Breast epithelium (tissue), 4 donors: ENCODE results near the gene USP3. TPM values are rescaled to one million over a fixed set of nuclear protein-coding genes. Genes with fewer than 3 reads are reported as not detected.

Experiments used
- DNase-seq, 2 donors: peaks; one replicate each; pipeline ENCODE4 v3.0.0-alpha.2; 2019; ENCODE audit warnings: low spot score in 2 of 2
- H3K27ac ChIP-seq, 2 donors: fragments of 200-600 bp; sonication (generic) in 1 of 2; one replicate each; pipeline ENCODE4 v1.5.1; 2016 to 2019; ENCODE audit warnings: mild to moderate bottlenecking in 1 of 2
- H3K27me3 ChIP-seq, 2 donors: fragments of 200-600 bp; sonication (generic) in 1 of 2; one replicate each; pipeline versions ENCODE4 v1.5.1 to v1.6.0; 2017 to 2019; ENCODE audit warnings: control low read depth in 1 of 2, mild to moderate bottlenecking in 1 of 2
- H3K36me3 ChIP-seq: fragments of 200-600 bp; one replicate; pipeline ENCODE4 v1.5.1; 2019
- H3K4me1 ChIP-seq, 2 donors: fragments of 200-600 bp; sonication (generic); one replicate each; pipeline ENCODE4 v1.5.1; 2016 to 2019; ENCODE audit warnings: control low read depth in 1 of 2
- H3K4me3 ChIP-seq, 3 donors: fragments of 200-600 bp; sonication (generic); 1 replicate in 2 of 3; 2 replicates in 1 of 3; pipeline ENCODE4 v1.5.1; 2016 to 2019; ENCODE audit warnings: mild to moderate bottlenecking in 3 of 3, moderate library complexity in 2 of 3
- H3K9me3 ChIP-seq, 2 donors: fragments of 200-600 bp; sonication (generic) in 1 of 2; one replicate each; pipeline ENCODE4 v1.5.1; 2016 to 2019; ENCODE audit warnings: control low read depth in 1 of 2
- POLR2A ChIP-seq: fragments of 450-650 bp; IDR thresholded peaks from one replicate; pipeline ENCODE4 v1.6.1; 2016; ENCODE audit warnings: antibody characterized with exemption, mild to moderate bottlenecking, moderate library complexity
- POLR2AphosphoS5 ChIP-seq, 3 donors: sonication (generic); formaldehyde crosslinking; IDR thresholded peaks; one replicate each; pipeline ENCODE4 v1.6.1; 2017; ENCODE audit warnings: antibody characterized with exemption in 3 of 3
- intact Hi-C: fragments of 100-400 bp; cut with DNase I; formaldehyde crosslinking; loops from one replicate; pipeline ENCODE4 v1.15.1; 2023; ENCODE audit warnings: low total_unique reads
- total RNA-seq, 3 donors: library from RNA; depleted of rRNA; stranded (reverse); fragments of >200 nt; gene quantifications; one replicate each; pipeline ENCODE4 v1.1.0, GENCODE V29; 2016
- TF ChIP-seq, protein P1 (sequence below), 3 donors: fragments of 450-650 bp; IDR thresholded peaks; one replicate each; pipeline ENCODE4 v1.5.1; 2016 to 2017; ENCODE audit warnings: antibody characterized with exemption in 3 of 3, mild to moderate bottlenecking in 3 of 3, moderate library complexity in 3 of 3

The USP3 gene
- total RNA-seq, 3 donors from 2014 or later, result 70.4 to 88.7 (median 76.7) TPM

DNA sequence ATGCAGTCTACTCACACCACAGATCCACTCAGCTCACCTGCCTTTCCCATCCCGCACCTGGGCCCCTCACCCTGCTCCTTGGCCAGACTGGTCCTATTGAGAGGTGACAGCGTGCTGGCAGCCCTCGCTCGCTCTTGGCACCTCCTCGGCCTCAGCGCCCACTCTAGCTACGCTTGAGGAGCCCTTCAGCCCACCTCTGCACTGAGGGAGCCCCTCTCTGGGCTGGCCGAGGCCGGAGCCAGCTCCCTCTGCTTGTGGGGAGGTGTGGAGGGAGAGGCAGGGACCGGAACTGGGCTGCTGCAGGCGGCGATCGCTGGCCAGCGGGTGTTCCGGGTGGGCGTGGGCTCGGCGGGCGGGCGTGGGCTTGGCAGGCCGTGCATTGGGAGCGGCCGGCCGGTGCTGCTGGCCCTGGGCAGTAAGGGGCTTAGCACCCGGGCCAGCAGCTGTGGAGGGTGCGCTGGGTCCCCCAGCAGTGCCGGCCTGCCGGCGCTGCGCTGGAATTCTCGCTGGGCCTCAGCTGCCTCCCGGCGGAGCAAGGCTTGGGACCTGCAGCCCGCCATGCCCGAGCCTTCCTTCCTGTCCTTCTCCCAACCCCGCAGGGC lies 45.5 kb upstream of the USP3 start:
- intact Hi-C loops, result no loop called here
- Histone ChIP-seq H3K36me3 (no peaks in the 10 kb centered on the region), H3K4me3 (no peak overlapping the region), H3K4me1 (no peaks in the 10 kb centered on the region), H3K9me3 (no peaks in the 10 kb centered on the region), H3K27me3 (no peaks in the 10 kb centered on the region), H3K27ac (no peak overlapping the region)
- DNase-seq, result no peak
- TF ChIP-seq POLR2AphosphoS5 (IDR thresholded peaks at IDR 0.05), result no peak
- TF ChIP-seq POLR2A, result no peak
- TF ChIP-seq, protein P1, sequence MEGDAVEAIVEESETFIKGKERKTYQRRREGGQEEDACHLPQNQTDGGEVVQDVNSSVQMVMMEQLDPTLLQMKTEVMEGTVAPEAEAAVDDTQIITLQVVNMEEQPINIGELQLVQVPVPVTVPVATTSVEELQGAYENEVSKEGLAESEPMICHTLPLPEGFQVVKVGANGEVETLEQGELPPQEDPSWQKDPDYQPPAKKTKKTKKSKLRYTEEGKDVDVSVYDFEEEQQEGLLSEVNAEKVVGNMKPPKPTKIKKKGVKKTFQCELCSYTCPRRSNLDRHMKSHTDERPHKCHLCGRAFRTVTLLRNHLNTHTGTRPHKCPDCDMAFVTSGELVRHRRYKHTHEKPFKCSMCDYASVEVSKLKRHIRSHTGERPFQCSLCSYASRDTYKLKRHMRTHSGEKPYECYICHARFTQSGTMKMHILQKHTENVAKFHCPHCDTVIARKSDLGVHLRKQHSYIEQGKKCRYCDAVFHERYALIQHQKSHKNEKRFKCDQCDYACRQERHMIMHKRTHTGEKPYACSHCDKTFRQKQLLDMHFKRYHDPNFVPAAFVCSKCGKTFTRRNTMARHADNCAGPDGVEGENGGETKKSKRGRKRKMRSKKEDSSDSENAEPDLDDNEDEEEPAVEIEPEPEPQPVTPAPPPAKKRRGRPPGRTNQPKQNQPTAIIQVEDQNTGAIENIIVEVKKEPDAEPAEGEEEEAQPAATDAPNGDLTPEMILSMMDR (IDR thresholded peaks at IDR 0.05), result no peak

DNA sequence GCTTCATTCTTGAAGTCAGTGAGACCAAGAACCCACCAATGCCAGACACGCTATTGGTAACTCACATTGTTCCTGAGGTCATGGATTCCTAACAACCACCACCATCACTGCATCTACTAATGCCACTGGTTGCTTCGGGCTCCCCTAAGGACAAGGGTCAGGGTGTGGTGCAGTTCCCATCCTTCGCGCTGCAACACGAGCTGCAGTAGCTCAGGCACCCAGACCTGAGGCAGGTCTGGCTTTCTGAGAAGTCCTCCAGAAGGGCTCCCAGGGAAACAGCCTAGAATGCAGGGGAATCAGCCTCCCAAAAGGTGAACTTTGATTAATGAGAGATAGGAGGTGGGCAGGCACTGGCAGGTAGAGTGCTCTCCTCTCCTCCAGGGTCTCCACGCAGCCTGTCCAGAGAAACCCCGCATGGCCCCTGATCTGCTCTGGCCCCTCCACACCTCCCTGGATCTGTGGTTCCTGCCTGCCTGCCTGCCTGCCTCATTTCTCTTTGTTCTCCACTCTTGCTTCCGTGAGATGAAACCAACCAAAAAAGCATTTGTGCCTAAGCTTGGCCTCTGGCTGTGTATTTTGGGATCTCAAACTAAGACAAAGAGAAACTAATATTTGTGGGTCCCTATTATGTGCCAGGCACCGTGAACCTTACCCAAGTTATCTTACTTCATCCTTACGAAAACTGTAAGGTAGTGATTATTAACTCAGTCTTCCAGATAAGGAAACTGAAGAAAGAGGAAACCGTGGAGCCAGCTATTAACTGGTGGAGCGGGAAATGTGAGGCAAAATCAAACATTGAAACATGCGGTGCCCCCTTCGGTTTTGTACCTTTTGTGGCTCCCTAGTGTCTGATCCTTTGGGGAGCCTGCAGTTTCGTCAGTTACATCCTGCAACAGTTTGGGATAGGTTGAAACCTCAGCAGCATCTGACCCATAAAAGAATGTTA lies 43.9 kb upstream of the USP3 start:
- intact Hi-C loops, result loop anchor here (2.0 kb wide), 1 partner anchor 54 kb away; no protein-coding TSS in a partner anchor

DNA sequence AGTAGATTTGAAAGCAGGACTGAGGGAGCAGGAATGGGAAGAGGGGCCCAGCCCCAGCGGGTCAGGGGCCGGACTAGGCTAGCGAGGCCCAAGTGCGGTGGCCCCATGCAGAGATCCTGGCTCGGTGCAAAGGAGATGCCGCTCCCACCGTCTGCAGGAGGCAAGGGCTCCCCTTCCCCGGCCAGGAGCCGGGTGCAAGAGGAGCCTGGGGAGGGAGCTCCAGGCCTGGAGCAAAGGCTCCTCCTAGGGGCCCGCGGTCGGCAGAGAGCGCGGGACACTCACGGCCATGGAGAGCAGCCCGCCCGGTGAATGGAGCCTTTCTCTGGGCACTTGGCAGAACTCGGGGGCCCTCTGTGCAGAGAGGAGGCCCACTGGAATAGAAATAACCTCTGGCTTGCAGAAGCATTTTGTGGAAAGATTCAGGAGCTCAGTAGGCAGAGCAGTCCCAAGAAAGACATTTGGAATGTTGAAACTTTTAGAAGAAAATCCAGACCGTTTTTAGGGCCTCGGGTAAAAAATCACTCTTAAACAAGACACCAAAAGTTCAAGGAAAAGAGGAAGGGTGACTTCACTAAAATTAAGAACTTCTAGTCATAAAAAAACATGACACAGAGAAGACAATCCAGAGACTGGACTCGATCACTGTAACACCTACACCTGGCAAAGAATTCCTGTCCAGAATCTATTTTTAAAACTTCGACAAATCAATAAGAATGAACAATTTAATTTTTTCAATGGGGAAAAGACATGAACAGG lies 43.0 kb upstream of the USP3 start:
- no peak for DNase-seq
- Histone ChIP-seq H3K9me3 (no peaks in the 10 kb centered on the region), H3K4me3 (no peak overlapping the region), H3K27ac (no peak overlapping the region), H3K27me3 (no peaks in the 10 kb centered on the region), H3K4me1 (no peaks in the 10 kb centered on the region), H3K36me3 (no peaks in the 10 kb centered on the region)
- TF ChIP-seq, protein P1 (IDR thresholded peaks at IDR 0.05), result no peak
- TF ChIP-seq POLR2AphosphoS5 (IDR thresholded peaks at IDR 0.05) (no peak), POLR2A (no peak)
- intact Hi-C loops, result loop anchor here (2.0 kb wide), 1 partner anchor 55 kb away; no protein-coding TSS in a partner anchor

More for the DNA sequence above, 43.9 kb upstream of the USP3 start:
- Histone ChIP-seq H3K4me1 (no peaks in the 10 kb centered on the region), H3K36me3 (no peaks in the 10 kb centered on the region), H3K4me3 (no peak overlapping the region), H3K9me3 (no peaks in the 10 kb centered on the region), H3K27ac (no peak overlapping the region), H3K27me3 (no peaks in the 10 kb centered on the region)
- no peak for DNase-seq
- TF ChIP-seq POLR2AphosphoS5 (IDR thresholded peaks at IDR 0.05) (no peak), POLR2A (no peak)
- TF ChIP-seq, protein P1 (IDR thresholded peaks at IDR 0.05), result no peak

DNA sequence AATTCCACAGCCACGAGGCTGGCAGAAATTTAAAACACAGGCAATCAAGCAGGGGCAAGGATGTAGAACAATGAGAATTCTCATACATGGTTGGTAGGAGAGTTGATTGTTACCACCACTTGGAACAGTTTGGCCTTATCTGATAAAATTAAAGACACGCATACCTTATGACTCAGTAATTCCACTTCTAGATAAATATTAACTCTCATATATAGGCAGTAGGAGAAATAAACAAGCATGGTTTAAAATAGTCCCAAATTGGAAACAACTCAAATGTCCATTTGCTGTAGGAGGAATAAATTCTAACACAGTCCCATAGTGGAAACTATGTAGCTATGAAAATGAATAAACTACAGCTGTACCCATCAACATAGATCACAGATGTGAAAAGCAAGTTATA lies 42.3 kb upstream of the USP3 start:
- intact Hi-C loops, result no loop called here
- Histone ChIP-seq H3K36me3 (no peaks in the 10 kb centered on the region), H3K27ac (no peak overlapping the region), H3K9me3 (no peaks in the 10 kb centered on the region), H3K4me1 (no peaks in the 10 kb centered on the region), H3K4me3 (no peak overlapping the region), H3K27me3 (no peaks in the 10 kb centered on the region)
- DNase-seq, result no peak
- TF ChIP-seq, protein P1 (IDR thresholded peaks at IDR 0.05), result no peak
- TF ChIP-seq POLR2AphosphoS5 (IDR thresholded peaks at IDR 0.05), result no peak
- TF ChIP-seq POLR2A, result no peak
